IMR-90 (cell line): ENCODE data around the gene ACTMAP. TPM values are rescaled to one million over a fixed set of nuclear protein-coding genes. Genes with fewer than 3 reads are reported as not detected.

Experiments
- ATAC-seq: fragments of 200-7000 bp; cut with Tn5 transposase; 2 replicates; pipeline ENCODE4 v1.9.1; 2020; ENCODE audit warnings: low read depth, mild to moderate bottlenecking, moderate library complexity
- BruUV-seq: library from RNA; stranded (reverse); fragments of 400-500 nt; replicated peaks from 2 replicates; lab custom pipeline; 2021; lab: Mats Ljungman, UMichigan
- CTCF ChIA-PET: fragments of 300-600 bp; formaldehyde crosslinking; extraction: SDS; loops from one replicate; lab custom pipeline; 2021; ENCODE audit warnings: antibody characterized with exemption; lab: Yijun Ruan, JAX
- POLR2A ChIA-PET: fragments of 300-600 bp; sonication (Branson Sonifier 250); formaldehyde crosslinking; loops from one replicate; lab custom pipeline; 2022; ENCODE audit warnings: antibody characterized with exemption; ENCODE audit not compliant: unreplicated experiment; lab: Charles Lee
- DNase-seq: peaks from one replicate; pipeline ENCODE4 v3.0.0; 2013
- H2AFZ ChIP-seq: replicated peaks from 2 replicates; pipeline ENCODE3; 2013; ENCODE audit warnings: low read length, mild to moderate bottlenecking; ENCODE audit not compliant: poor library complexity
- H2AK5ac ChIP-seq: 2 replicates; pipeline ENCODE4 v1.6.1; 2013; ENCODE audit warnings: low read depth, low read length, inconsistent platforms
- H2AK9ac ChIP-seq: replicated peaks from 2 replicates; pipeline ENCODE3; 2013; ENCODE audit warnings: mild to moderate bottlenecking, low read depth, low read length, moderate library complexity; ENCODE audit not compliant: poor library complexity
- H2BK120ac ChIP-seq: 2 replicates; pipeline ENCODE4 v1.6.1; 2013; ENCODE audit warnings: low read depth, low read length, inconsistent platforms
- H2BK15ac ChIP-seq: 3 replicates; pipeline ENCODE4 v1.6.1; 2013; ENCODE audit warnings: low read depth, low read length, inconsistent platforms
- H2BK20ac ChIP-seq: 2 replicates; pipeline ENCODE4 v1.6.1; 2013; ENCODE audit warnings: low read depth, mild to moderate bottlenecking, inconsistent platforms, low read length, moderate library complexity
- H2BK5ac ChIP-seq: 2 replicates; pipeline ENCODE4 v1.6.1; 2013; ENCODE audit warnings: mild to moderate bottlenecking, low read depth, low read length, inconsistent platforms; ENCODE audit not compliant: poor library complexity, severe bottlenecking
- H3K14ac ChIP-seq: replicated peaks from 2 replicates; pipeline ENCODE4 v1.6.1; 2013; ENCODE audit warnings: low read depth, low read length, inconsistent platforms
- H3K18ac ChIP-seq: 2 replicates; pipeline ENCODE4 v1.6.1; 2013; ENCODE audit warnings: low read depth, low read length, control low read depth
- H3K23ac ChIP-seq: 2 replicates; pipeline ENCODE4 v1.6.1; 2013; ENCODE audit warnings: low read depth, low read length, inconsistent platforms
- H3K27ac ChIP-seq: 2 replicates; pipeline ENCODE4 v1.5.1; 2013; ENCODE audit warnings: mild to moderate bottlenecking, control low read depth, low read length; ENCODE audit not compliant: insufficient read depth
- H3K27me3 ChIP-seq: 2 replicates; pipeline ENCODE4 v1.6.1; 2013; ENCODE audit warnings: low read length; ENCODE audit not compliant: control insufficient read depth, insufficient read depth
- H3K36me3 ChIP-seq: 2 replicates; pipeline ENCODE4 v1.6.1; 2013; ENCODE audit warnings: low read length, mixed read lengths; ENCODE audit not compliant: control insufficient read depth, insufficient read depth
- H3K4ac ChIP-seq: 2 replicates; pipeline ENCODE4 v1.6.1; 2013; ENCODE audit warnings: low read depth, low read length, inconsistent platforms
- H3K4me1 ChIP-seq: 2 replicates; pipeline ENCODE4 v1.6.1; 2013; ENCODE audit warnings: low read length, mixed read lengths; ENCODE audit not compliant: control insufficient read depth, insufficient read depth
- H3K4me2 ChIP-seq: 2 replicates; pipeline ENCODE4 v1.6.1; 2013; ENCODE audit warnings: low read depth, mild to moderate bottlenecking, control low read depth, low read length, moderate library complexity
- H3K4me3 ChIP-seq: 2 replicates; pipeline ENCODE4 v1.5.1; 2013; ENCODE audit warnings: low read depth, mild to moderate bottlenecking, control low read depth, low read length, moderate library complexity; ENCODE audit not compliant: insufficient read depth
- H3K56ac ChIP-seq: 2 replicates; pipeline ENCODE4 v1.6.1; 2013; ENCODE audit warnings: low read length, inconsistent platforms; ENCODE audit not compliant: insufficient read depth; ENCODE audit errors: extremely low read depth
- H3K79me1 ChIP-seq, 2 experiments: 2 replicates each; pipeline ENCODE4 v1.6.1; 2013; ENCODE audit warnings: low read length in 2 of 2, inconsistent platforms in 1 of 2, low read depth in 1 of 2
- H3K9ac ChIP-seq: 2 replicates; pipeline ENCODE4 v1.6.1; 2013; ENCODE audit warnings: low read depth, low read length, control low read depth
- H3K9me1 ChIP-seq: 2 replicates; pipeline ENCODE4 v1.6.1; 2013; ENCODE audit warnings: low read length, inconsistent platforms; ENCODE audit not compliant: insufficient read depth
- H3K9me3 ChIP-seq: 2 replicates; pipeline ENCODE4 v1.6.1; 2013; ENCODE audit warnings: low read length; ENCODE audit not compliant: control insufficient read depth, insufficient read depth
- H4K20me1 ChIP-seq: 2 replicates; pipeline ENCODE4 v1.6.1; 2013; ENCODE audit warnings: low read length, inconsistent platforms; ENCODE audit not compliant: insufficient read depth
- H4K5ac ChIP-seq: 2 replicates; pipeline ENCODE4 v1.6.1; 2013; ENCODE audit warnings: mild to moderate bottlenecking, low read depth, low read length, control low read depth
- H4K8ac ChIP-seq, 2 experiments: 2 replicates each; pipeline ENCODE4 v1.6.1; 2013; ENCODE audit warnings: low read depth in 2 of 2, low read length in 2 of 2, control low read depth in 1 of 2, inconsistent platforms in 1 of 2
- H4K91ac ChIP-seq: 2 replicates; pipeline ENCODE4 v1.6.1; 2013; ENCODE audit warnings: low read depth, low read length, inconsistent platforms; ENCODE audit not compliant: insufficient read depth
- CEBPB ChIP-seq: IDR thresholded peaks from 2 replicates; pipeline ENCODE4 v1.6.1; 2012; ENCODE audit warnings: low read depth, low read length, improper control_type of control experiment
- CHD1 ChIP-seq: IDR thresholded peaks from 2 replicates; pipeline ENCODE4 v1.6.1; 2012; ENCODE audit warnings: low read depth, low read length, improper control_type of control experiment
- ELK1 ChIP-seq: fragments of 150-350 bp; IDR thresholded peaks from 2 replicates; pipeline ENCODE4 v1.6.1; 2016; ENCODE audit warnings: low read depth, mild to moderate bottlenecking, low read length, moderate library complexity, borderline replicate concordance
- MAZ ChIP-seq: IDR thresholded peaks from 2 replicates; pipeline ENCODE4 v1.6.1; 2012; ENCODE audit warnings: low read depth, mild to moderate bottlenecking, low read length, improper control_type of control experiment, moderate library complexity, borderline replicate concordance
- MXI1 ChIP-seq: IDR thresholded peaks from 2 replicates; pipeline ENCODE4 v1.6.1; 2012; ENCODE audit warnings: low read depth, mild to moderate bottlenecking, low read length, moderate library complexity, borderline replicate concordance
- POLR2A ChIP-seq: IDR thresholded peaks from 2 replicates; pipeline ENCODE4 v1.6.1; 2012; ENCODE audit warnings: mild to moderate bottlenecking, low read depth, low read length
- RAD21 ChIP-seq: IDR thresholded peaks from 2 replicates; pipeline ENCODE4 v1.6.1; 2012; ENCODE audit warnings: low read length, improper control_type of control experiment
- RCOR1 ChIP-seq: IDR thresholded peaks from 2 replicates; pipeline ENCODE4 v1.6.1; 2012; ENCODE audit warnings: mild to moderate bottlenecking, low read length, improper control_type of control experiment; ENCODE audit not compliant: insufficient replicate concordance
- SMC3 ChIP-seq: fragments of 150-350 bp; IDR thresholded peaks from 2 replicates; pipeline ENCODE4 v1.6.1; 2016; ENCODE audit warnings: low read depth, mild to moderate bottlenecking, antibody characterized with exemption, low read length, moderate library complexity
- WGBS, 2 experiments: methylation state at CpG; one replicate each; pipeline versions ENCODE4 v1.1.5 to v1.1.7; 2013; ENCODE audit warnings: missing lambda C conversion rate in 2 of 2; ENCODE audit not compliant: insufficient read length in 1 of 2; ENCODE audit errors: extremely low coverage in 2 of 2; 5-methylcytosine and 5-hydroxymethylcytosine counted together
- dilution Hi-C: fragments of 300-500 bp; cut with HindIII; formaldehyde crosslinking; loops from one replicate; pipeline ENCODE4 v1.14.3; 2018; ENCODE audit warnings: low sequenced_read_pairs; ENCODE audit not compliant: unreplicated experiment
- in situ Hi-C: fragments of 300-500 bp; cut with MboI; formaldehyde crosslinking; loops from 3 replicates; pipeline ENCODE4 v1.14.3; 2019; ENCODE audit warnings: low sequenced_read_pairs, inconsistent platforms, mixed read lengths
- intact Hi-C: fragments of 100-400 bp; cut with micrococcal nuclease; formaldehyde crosslinking; loops from 2 replicates; pipeline ENCODE4 v1.10.0; 2022
- polyA plus RNA-seq, 3 experiments: library from polyadenylated mRNA; depleted of rRNA; stranded (reverse); fragments of >200 nt; gene quantifications; 2 replicates each; pipeline ENCODE4 v1.2.3, GENCODE V29; 2012; ENCODE audit warnings: low replicate concordance in 1 of 3
- total RNA-seq: library from RNA; depleted of rRNA; stranded (reverse); fragments of >200 nt; gene quantifications from 2 replicates; pipeline ENCODE4 v1.2.3, GENCODE V29; 2012

ACTMAP gene
- total and polyA plus RNA-seq, 2 of the 4 experiments (the other 2 are of a cell fraction), result 0.54 to 5.4 TPM

- no CpG with 5 or more reads among the region's 9 CpGs for whole genome bisulfite sequencing, 2 experiments
- dilution Hi-C loops, result no loop called here
- POLR2A ChIA-PET, result no interaction called here
Observed at GRCh38 chr19:40736661-40737060, 13.6 kb downstream of the ACTMAP start.

More at GRCh38 chr19:40736661-40737060, 13.6 kb downstream of the ACTMAP start:
- Histone ChIP-seq H3K79me1 (no peaks in the 10 kb centered on the region; a peak in 1 of 4 replicates), H3K9ac (no peak overlapping the region), H2AK5ac (no peak overlapping the region), H2BK5ac (no peak overlapping the region), H2AK9ac (no peak overlapping the region), H3K14ac (no peak overlapping the region), H3K56ac (no peak overlapping the region), H3K9me3 (no peaks in the 10 kb centered on the region), H2BK120ac (no peak overlapping the region), H3K18ac (no peak overlapping the region), H2BK20ac (no peak overlapping the region), H3K27ac (no peak overlapping the region), H3K23ac (no peak overlapping the region), H3K27me3 (no peaks in the 10 kb centered on the region), H3K4me1 (no peaks in the 10 kb centered on the region), H2AFZ (no peak overlapping the region), H3K36me3 (peaks cover 53% of the 10 kb centered on the region), H3K4ac (no peak overlapping the region), H4K8ac (no peak overlapping the region), H3K4me2 (no peak overlapping the region), H4K20me1 (no peaks in the 10 kb centered on the region), H3K4me3 (no peak overlapping the region), H4K91ac (no peak overlapping the region), H3K9me1 (no peaks in the 10 kb centered on the region), H2BK15ac (no peak overlapping the region), H4K5ac (no peak overlapping the region)
- TF ChIP-seq MAZ, result no peak
- TF ChIP-seq POLR2A, result no peak
- no peak for TF ChIP-seq SMC3
- TF ChIP-seq MXI1, result no peak
- no peak for TF ChIP-seq RCOR1
- no peak for TF ChIP-seq CEBPB
- no peak for TF ChIP-seq RAD21
- no peak for TF ChIP-seq ELK1
- TF ChIP-seq CHD1, result no peak
- no TSS peak for BruUV-seq
- intact Hi-C loops, result no loop called here
- DNase-seq, result no peak
- CTCF ChIA-PET, result no interaction called here
- no peak for ATAC-seq
- in situ Hi-C loops, result no loop called here
